Measurements from ENCODE around the gene EHMT1. TPM values are rescaled to one million over a fixed set of nuclear protein-coding genes. Genes with fewer than 3 reads are reported as not detected.
A peak's percentile ranks its signal among the peaks of the same experiment; 100 is the strongest.
"Not testable (repeated sequence)": the region's sequence is repeated elsewhere in the genome, so short reads cannot be mapped to it uniquely, and the experiment has no call there.

EHMT1 gene
- polyA plus RNA-seq, 3 donors: 10.1 to 46.5 (median 15.0) TPM

- H3K79me2 ChIP-seq (ENCODE audit: insufficient read depth, low read length): peaks cover 53% of the 10 kb centered on the region
- H3K36me3 Mint-ChIP-seq: peaks cover 60 to 86% of the 10 kb centered on the region in 2 donors
These were observed 96.5 kb downstream of the EHMT1 start for GRCh38 chr9:137715321-137715720.

DNA sequence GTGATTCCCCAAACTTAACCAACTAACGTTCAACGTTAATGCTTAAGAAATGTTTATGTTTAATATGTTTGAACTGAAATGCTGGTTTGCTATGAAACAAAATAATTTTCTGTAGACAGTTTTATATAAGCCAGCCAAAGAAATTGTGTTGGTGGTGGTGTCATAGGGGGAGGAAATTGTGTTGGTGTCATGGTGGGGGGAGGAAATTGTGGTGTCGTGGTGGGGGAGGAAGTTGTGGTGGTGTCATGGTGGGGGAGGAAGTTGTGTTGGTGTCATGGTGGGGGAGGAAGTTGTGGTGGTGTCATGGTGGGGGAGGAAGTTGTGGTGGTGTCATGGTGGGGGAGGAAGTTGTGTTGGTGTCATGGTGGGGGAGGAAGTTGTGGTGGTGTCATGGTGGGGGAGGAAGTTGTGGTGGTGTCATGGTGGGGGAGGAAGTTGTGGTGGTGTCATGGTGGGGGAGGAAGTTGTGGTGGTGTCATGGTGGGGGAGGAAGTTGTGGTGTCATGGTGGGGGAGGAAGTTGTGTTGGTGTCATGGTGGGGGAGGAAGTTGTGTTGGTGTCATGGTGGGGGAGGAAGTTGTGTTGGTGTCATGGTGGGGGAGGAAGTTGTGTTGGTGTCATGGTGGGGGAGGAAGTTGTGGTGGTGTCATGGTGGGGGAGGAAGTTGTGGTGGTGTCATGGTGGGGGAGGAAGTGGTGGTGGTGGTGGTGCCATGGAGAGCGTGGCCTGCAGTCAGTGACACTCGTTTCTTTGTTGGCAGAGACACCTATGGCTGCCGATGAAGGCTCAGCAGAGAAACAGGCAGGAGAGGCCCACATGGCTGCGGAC, 97.3 kb downstream of the EHMT1 start:
- Mint-ChIP-seq H3K36me3 (peaks cover 62 to 89% of the 10 kb centered on the region in 2 donors), H3K9me3 (peaks cover 21 to 55% (median 48%) of the 10 kb centered on the region in 7 donors), H3K27ac (peak overlapping the region in 6 of 7 donors; percentile 15 to 85 (median 80))
- WGBS (ENCODE audit: insufficient coverage): 74% methylated on average over 3 of the region's 7 CpGs
- Histone ChIP-seq H3K79me2 (ENCODE audit: insufficient read depth, low read length) (peaks cover 48% of the 10 kb centered on the region), H4K20me1 (ENCODE audit: insufficient read depth, low read length) (peaks cover 12% of the 10 kb centered on the region), H3K9me3 (replicated peaks in 1 of 2; ENCODE audit: control insufficient read depth in 1 of 2, insufficient read depth in 1 of 2, low read length in 2 of 2) (peaks cover 47 to 52% of the 10 kb centered on the region in 2 donors), H3K4me3 (replicated peaks in 1 of 3; ENCODE audit: low read depth in 2 of 3, low read length in 3 of 3) (peak overlapping the region in 1 of 3 experiments; percentile 48), H3K36me3 (replicated peaks in 1 of 2; ENCODE audit: control insufficient read depth in 1 of 2, insufficient read depth in 2 of 2, low read length in 2 of 2) (peaks cover 57 to 88% of the 10 kb centered on the region in 2 donors), H3K27ac (ENCODE audit: low read depth in 1 of 2, low read length in 2 of 2) (peak overlapping the region; percentile 14 to 45)
- intact Hi-C loops (cut with micrococcal nuclease); H3K27me3 ChIP-seq (ENCODE audit: control insufficient read depth in 2 of 2, insufficient read depth in 2 of 2, low read length in 2 of 2); H2AFZ ChIP-seq (ENCODE audit: insufficient read depth, low read depth, low read length, poor library complexity, severe bottlenecking); H3K27me3 Mint-ChIP-seq (ENCODE audit: low read depth in 3 of 3); H3K9ac ChIP-seq (ENCODE audit: insufficient read depth, low read length, poor library complexity, severe bottlenecking); H3K4me2 ChIP-seq (replicated peaks; ENCODE audit: extremely low read depth, low read length, poor library complexity, severe bottlenecking); H3K4me1 ChIP-seq (ENCODE audit: control insufficient read depth in 1 of 2, insufficient read depth in 2 of 2, low read length in 2 of 2); H3K4me3 Mint-ChIP-seq; H3K4me1 Mint-ChIP-seq: not testable (repeated sequence)
- peak in 1 of 3 donors; percentile 8 for DNase-seq

More at GRCh38 chr9:137715321-137715720, 96.5 kb downstream of the EHMT1 start:
- H3K4me1 Mint-ChIP-seq: peaks cover 4% of the 10 kb centered on the region
- Histone ChIP-seq H3K4me3 (replicated peaks in 1 of 3; ENCODE audit: low read depth in 2 of 3, low read length in 3 of 3) (peak overlapping the region in 1 of 3 experiments; percentile 48), H4K20me1 (ENCODE audit: insufficient read depth, low read length) (peaks cover 17% of the 10 kb centered on the region), H3K9me3 (replicated peaks in 1 of 2; ENCODE audit: control insufficient read depth in 1 of 2, insufficient read depth in 1 of 2, low read length in 2 of 2) (peaks cover 43 to 47% of the 10 kb centered on the region in 2 donors), H2AFZ (ENCODE audit: insufficient read depth, low read depth, low read length, poor library complexity, severe bottlenecking) (no peak overlapping the region), H3K4me2 (replicated peaks; ENCODE audit: extremely low read depth, low read length, poor library complexity, severe bottlenecking) (no peak overlapping the region), H3K9ac (ENCODE audit: insufficient read depth, low read length, poor library complexity, severe bottlenecking) (no peak overlapping the region), H3K27me3 (ENCODE audit: control insufficient read depth in 2 of 2, insufficient read depth in 2 of 2, low read length in 2 of 2) (no peaks in the 10 kb centered on the region), H3K4me1 (ENCODE audit: control insufficient read depth in 1 of 2, insufficient read depth in 2 of 2, low read length in 2 of 2) (no peaks in the 10 kb centered on the region), H3K27ac (ENCODE audit: low read depth in 1 of 2, low read length in 2 of 2) (peak overlapping the region in 1 of 2 donors; percentile 45), H3K36me3 (replicated peaks in 1 of 2; ENCODE audit: control insufficient read depth in 1 of 2, insufficient read depth in 2 of 2, low read length in 2 of 2) (peaks cover 53 to 86% of the 10 kb centered on the region in 2 donors)
- intact Hi-C loops (cut with micrococcal nuclease): no loop called here
- no peak for DNase-seq
- H3K27me3 Mint-ChIP-seq (ENCODE audit: low read depth in 3 of 3): peaks cover 0 to 1% (median 1%) of the 10 kb centered on the region in 3 donors
- H3K4me3 Mint-ChIP-seq: no peak overlapping the region
- TF ChIP-seq CTCF (IDR thresholded peaks at IDR 0.05): no peak
- WGBS (ENCODE audit: insufficient coverage): 97% methylated on average over 11 of the region's 12 CpGs
- peaks cover 21 to 54% (median 46%) of the 10 kb centered on the region in 7 donors for H3K9me3 Mint-ChIP-seq
- H3K27ac Mint-ChIP-seq: peak overlapping the region in 6 of 7 donors; percentile 42 to 82 (median 66)
